HS-27A (cell line): Measurements from ENCODE around the gene PCED1B.
"Not testable (repeated sequence)": the region's sequence is repeated elsewhere in the genome, so short reads cannot be mapped to it uniquely, and the experiment has no call there.

ENCODE experiments used
- DNase-seq: peaks from one replicate; pipeline ENCODE4 v3.0.0-alpha.2; 2012; ENCODE audit warnings: low read depth, missing footprints

PCED1B gene, protein sequence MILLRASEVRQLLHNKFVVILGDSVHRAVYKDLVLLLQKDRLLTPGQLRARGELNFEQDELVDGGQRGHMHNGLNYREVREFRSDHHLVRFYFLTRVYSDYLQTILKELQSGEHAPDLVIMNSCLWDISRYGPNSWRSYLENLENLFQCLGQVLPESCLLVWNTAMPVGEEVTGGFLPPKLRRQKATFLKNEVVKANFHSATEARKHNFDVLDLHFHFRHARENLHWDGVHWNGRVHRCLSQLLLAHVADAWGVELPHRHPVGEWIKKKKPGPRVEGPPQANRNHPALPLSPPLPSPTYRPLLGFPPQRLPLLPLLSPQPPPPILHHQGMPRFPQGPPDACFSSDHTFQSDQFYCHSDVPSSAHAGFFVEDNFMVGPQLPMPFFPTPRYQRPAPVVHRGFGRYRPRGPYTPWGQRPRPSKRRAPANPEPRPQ

DNA sequence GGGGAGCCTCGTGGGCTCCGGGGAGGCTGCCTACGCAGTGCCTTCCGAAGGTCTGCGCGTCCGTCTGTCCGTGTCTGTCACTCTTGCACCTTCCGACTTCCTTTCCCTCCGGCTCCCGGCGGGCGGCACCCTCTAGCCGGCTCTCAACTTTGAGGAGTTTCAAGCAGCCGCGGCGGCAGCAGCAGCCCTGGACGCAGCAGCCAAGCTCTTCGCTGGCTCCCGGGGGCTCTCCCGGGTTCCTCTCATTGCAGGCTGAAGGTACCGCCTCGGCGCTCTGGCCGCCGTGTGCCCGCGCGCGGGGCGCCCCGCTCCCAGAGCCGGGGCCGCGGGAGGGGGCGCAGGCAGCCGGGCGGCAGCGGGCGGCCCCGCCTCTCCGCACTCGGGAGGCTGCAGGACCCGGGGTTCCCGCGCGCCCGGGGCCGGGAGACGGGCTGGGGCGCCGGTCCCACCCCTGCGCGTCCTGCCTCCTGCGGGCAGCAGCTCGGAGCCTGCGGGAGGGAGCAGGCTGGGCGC, at the start of gene PCED1B, which contains the start of gene AMIGO2:
Gene PCED1B, plus strand, starts transcription at position 154 of the 513 bp plus-strand sequence. CDS start 155,443 bp downstream, outside the sequence.
Gene AMIGO2, minus strand, starts transcription at position 492 of the 513 bp plus-strand sequence. CDS start 957 bp downstream, outside the sequence.
- no peak for DNase-seq

- no peak for DNase-seq
These were observed 49.5 kb upstream of the PCED1B start for GRCh38 chr12:47029903-47030302.

GRCh38 chr12:47032644-47033043, 46.8 kb upstream of the PCED1B start:
- DNase-seq: no peak

DNA sequence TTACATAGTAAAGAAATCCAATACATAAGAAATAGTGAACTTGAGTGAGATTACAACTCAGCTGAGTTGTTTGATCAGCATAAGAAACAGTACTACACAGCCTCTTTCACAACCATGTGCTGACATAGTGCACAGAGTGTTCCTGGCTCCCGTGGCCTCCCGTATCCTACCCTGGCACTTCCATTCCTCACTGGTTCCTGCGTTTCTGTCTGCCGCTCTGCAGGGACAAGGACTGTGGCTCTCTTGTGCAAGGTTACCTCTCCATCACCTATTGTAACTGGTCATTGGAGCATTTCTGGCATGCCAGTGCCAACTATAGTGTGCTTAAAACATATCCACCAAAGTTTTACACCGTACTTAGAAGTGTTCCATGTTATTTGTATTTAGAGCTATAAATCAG, 46.3 kb upstream of the PCED1B start:
- DNase-seq: no peak

- no peak for DNase-seq
These were observed 45.4 kb upstream of the PCED1B start for GRCh38 chr12:47033789-47034555.

DNA sequence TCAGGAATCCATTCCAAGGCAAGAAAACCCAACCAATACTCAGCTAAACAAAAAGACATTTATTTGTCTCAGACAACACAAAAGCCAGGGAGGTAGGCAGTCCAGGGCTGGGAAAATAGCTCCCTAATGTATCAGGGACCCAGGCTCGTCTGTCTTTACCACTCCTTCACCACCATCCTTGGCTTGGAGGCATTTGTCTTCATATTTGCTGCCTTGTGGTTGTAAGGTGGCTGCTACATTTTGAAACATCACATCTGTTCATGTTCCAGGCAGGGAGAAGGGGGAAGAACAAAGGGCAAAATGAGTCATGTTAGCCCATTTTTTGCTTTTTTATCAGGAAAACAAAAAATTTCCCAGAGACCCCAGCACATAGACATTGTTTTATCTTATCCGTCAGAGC, 44.8 kb upstream of the PCED1B start:
- DNase-seq: no peak

DNA sequence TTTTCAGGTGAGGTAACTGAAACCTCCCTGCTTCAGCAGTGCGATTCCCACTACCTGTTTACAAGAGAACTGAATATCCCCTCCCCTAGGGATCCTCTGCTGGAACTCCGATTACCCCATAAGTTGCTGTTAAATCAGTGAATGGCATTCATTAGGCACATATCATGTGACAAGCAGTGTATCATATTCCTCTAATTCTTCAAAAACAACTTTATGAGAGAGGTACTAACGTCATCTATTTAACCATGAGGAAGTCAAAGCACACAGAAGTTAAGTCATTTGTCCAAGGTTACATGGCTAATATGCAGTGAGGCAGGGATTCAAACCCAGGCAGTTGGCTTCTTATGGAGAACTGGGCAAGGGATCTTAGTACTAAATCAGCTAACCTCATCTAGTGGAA, 43.9 kb upstream of the PCED1B start:
- DNase-seq: no peak

DNA sequence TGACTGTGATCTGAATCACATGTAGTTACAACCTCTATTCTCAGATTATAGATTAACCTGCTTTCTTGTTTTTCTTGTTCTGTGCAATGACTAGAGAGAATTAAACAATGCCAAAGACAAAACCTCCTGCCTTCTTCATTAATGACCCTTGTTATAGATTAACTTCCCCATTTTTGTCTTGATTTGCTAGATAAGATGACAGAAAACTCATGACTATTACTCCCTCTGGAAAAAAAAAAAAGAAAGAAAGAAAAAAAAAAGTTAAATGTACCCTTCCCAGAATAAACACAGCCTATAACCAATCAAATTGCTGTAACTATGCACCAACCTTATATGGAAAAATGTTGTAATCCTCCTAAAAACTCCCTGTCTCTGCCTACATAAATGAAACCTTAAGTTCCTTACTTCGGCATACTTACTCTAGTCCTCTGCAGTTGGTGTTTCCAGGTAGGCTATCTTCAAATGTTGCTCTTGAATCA, 41.1 kb upstream of the PCED1B start:
- no peak for DNase-seq

DNA sequence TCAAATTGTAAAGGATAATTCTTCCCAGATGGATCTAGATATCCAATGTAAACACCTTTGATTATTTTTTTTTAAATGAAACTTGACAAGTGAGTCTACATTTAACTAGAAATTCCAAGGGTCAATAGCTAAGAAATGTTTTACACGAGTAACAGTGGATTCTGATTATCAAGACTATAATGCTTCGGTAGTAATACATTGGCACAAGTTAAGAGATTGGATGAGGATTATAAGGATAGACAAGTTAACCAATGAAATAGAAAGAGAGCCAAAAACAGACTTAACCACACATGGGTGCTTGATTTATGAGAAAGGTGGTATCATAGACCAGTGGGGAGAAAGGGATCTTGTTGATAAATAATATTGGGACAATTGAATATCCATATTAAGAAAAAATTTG, 40.3 kb upstream of the PCED1B start:
- DNase-seq: no peak

GRCh38 chr12:47039756-47040155, 39.7 kb upstream of the PCED1B start:
- DNase-seq: no peak

DNA sequence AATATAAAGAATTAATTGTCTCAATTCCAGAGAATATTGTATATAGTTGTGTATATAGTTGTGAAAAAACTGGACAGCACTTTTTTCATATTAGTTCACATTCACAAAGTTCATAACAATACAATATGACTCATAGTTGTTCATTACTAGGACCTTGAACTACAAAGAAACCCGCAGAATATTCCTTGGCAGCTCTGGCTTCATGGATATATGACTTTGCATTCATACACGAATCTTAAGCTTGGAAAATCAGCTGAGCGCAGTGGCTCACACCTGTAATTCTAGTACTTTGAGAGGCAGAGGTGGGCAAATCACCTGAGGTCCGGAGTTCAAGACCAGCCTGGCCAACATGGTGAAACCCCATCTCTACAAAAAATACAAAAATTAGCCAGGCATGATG, 38.1 kb upstream of the PCED1B start:
- DNase-seq: no peak

GRCh38 chr12:47048541-47048940, 30.9 kb upstream of the PCED1B start:
- no peak for DNase-seq

- not testable (repeated sequence) for DNase-seq
These were observed 28.1 kb upstream of the PCED1B start for GRCh38 chr12:47051291-47051690.

- no peak for DNase-seq
These were observed 27.1 kb upstream of the PCED1B start for GRCh38 chr12:47052274-47052673.

DNA sequence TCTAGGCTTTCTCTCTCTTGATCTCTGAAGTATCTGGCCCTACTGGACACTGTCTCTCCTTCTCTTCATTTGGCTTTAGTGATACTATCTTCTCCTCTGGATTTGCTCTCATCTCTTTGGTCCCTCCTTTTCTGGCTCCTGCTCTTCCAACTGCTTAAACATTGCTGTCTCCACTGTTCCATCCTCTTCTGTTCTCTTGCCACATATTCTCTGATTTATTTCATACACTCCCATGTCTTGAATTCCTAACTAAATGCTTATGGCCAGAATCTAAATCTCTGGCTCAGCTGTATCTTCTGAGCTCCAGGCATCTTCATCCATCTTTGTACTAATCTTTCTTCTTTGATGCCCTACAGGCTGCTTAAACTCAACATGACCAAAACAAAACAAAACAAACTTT, 25.5 kb upstream of the PCED1B start:
- DNase-seq: no peak

GRCh38 chr12:47054659-47055058, 24.8 kb upstream of the PCED1B start:
- no peak for DNase-seq

DNA sequence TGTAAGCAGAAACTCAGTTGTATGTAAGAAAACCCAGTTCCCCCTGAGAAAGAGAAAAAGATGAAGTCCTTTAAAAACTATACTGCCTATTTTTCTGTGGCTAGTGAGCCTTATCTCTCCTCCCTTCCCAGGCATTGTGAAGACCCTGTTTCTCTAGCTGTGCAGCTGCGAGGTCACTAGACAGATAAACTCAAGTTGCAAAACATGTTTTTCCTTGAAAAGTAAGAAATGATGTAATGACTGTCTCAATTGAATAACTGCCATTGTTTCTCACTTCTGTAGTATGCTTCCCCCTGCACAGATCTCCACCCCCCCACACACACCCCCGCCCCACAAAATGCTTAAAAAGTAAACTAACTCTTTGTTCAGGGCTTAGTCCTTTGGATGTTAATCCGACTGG, 23.6 kb upstream of the PCED1B start:
- not testable (repeated sequence) for DNase-seq

GRCh38 chr12:47056944-47057343, 22.5 kb upstream of the PCED1B start:
- not testable (repeated sequence) for DNase-seq

GRCh38 chr12:47058640-47059039, 20.8 kb upstream of the PCED1B start:
- DNase-seq: not testable (repeated sequence)

GRCh38 chr12:47065546-47065945, 13.9 kb upstream of the PCED1B start:
- DNase-seq: no peak

- DNase-seq: no peak
These were observed 13.0 kb upstream of the PCED1B start for GRCh38 chr12:47066278-47067025.

GRCh38 chr12:47067176-47067575, 12.2 kb upstream of the PCED1B start:
- no peak for DNase-seq
